ENCODE results near the gene PDXK. TPM values are rescaled to one million over a fixed set of nuclear protein-coding genes. Genes with fewer than 3 reads are reported as not detected.

Gene PDXK
- total RNA-seq, 3 donors from 2014 or later: 113 to 179 (median 161) TPM

- H3K36me3 ChIP-seq (ENCODE audit: low read depth): no peaks in the 10 kb centered on the region
- TF ChIP-seq, protein P1, sequence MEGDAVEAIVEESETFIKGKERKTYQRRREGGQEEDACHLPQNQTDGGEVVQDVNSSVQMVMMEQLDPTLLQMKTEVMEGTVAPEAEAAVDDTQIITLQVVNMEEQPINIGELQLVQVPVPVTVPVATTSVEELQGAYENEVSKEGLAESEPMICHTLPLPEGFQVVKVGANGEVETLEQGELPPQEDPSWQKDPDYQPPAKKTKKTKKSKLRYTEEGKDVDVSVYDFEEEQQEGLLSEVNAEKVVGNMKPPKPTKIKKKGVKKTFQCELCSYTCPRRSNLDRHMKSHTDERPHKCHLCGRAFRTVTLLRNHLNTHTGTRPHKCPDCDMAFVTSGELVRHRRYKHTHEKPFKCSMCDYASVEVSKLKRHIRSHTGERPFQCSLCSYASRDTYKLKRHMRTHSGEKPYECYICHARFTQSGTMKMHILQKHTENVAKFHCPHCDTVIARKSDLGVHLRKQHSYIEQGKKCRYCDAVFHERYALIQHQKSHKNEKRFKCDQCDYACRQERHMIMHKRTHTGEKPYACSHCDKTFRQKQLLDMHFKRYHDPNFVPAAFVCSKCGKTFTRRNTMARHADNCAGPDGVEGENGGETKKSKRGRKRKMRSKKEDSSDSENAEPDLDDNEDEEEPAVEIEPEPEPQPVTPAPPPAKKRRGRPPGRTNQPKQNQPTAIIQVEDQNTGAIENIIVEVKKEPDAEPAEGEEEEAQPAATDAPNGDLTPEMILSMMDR (IDR thresholded peaks at IDR 0.05): no peak
- intact Hi-C loops (cut with DNase I, micrococcal nuclease): no loop called here
- H3K9me3 ChIP-seq: no peaks in the 10 kb centered on the region
- no peak overlapping the region for H3K4me3 ChIP-seq
- peak in 1 of 3 donors; percentile 42 for DNase-seq
- peak; percentile 4 for ATAC-seq
- H3K4me1 ChIP-seq (ENCODE audit: low read depth): peaks cover 15% of the 10 kb centered on the region
Measured at GRCh38 chr21:43778469-43779335, 59.8 kb downstream of the PDXK start.

DNA sequence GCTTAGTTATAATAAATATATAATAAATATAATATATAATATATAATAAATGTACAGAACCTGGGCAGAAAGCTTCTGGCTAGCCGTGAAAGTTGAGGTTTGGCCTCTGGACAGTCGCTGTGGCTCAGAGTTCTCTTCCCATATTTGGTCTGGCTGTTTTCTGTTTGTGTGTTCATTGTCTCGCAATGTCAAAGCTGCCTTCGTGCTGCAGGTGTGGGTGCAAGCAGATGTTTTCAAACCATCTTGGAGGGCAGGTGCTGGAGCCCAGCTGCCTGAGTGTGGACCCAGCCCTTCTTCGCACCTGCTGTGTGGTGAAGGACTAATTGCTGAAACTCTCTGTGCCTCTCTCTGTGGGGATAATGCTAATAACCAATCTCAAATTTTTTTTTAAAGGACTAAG, 60.7 kb downstream of the PDXK start:
- Histone ChIP-seq H3K36me3 (ENCODE audit: low read depth) (no peaks in the 10 kb centered on the region), H3K4me3 (no peak overlapping the region), H3K9me3 (no peaks in the 10 kb centered on the region), H3K4me1 (ENCODE audit: low read depth) (peaks cover 11% of the 10 kb centered on the region)
- TF ChIP-seq, protein P1 (IDR thresholded peaks at IDR 0.05): no peak
- no peak for DNase-seq
- ATAC-seq: no peak
- intact Hi-C loops (cut with DNase I, micrococcal nuclease): no loop called here

DNA sequence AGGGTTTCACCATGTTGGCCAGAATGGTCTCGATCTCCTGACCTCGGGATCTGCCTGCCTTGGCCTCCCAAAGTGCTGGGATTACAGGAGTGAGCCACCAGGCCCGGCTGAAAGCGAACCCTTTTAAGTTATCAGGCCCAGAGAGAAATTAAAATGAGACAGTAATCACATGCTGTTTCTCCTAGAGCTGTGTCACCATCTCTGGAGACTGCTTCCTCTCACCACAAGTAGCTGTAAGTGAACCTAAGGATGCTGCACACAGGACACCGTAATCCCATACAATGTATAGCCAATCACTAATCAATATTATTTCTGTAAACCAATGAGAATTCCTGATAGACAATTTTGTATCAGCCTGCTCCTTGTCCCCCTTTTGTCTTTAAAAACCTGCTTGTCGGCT, 62.9 kb downstream of the PDXK start:
- no peaks in the 10 kb centered on the region for H3K36me3 ChIP-seq (ENCODE audit: low read depth)
- no peak overlapping the region for H3K4me3 ChIP-seq
- TF ChIP-seq, protein P1 (IDR thresholded peaks at IDR 0.05): no peak
- peaks cover 3% of the 10 kb centered on the region for H3K4me1 ChIP-seq (ENCODE audit: low read depth)
- no peak for ATAC-seq
- no peak for DNase-seq
- intact Hi-C loops (cut with DNase I, micrococcal nuclease): no loop called here
- H3K9me3 ChIP-seq: no peaks in the 10 kb centered on the region

DNA sequence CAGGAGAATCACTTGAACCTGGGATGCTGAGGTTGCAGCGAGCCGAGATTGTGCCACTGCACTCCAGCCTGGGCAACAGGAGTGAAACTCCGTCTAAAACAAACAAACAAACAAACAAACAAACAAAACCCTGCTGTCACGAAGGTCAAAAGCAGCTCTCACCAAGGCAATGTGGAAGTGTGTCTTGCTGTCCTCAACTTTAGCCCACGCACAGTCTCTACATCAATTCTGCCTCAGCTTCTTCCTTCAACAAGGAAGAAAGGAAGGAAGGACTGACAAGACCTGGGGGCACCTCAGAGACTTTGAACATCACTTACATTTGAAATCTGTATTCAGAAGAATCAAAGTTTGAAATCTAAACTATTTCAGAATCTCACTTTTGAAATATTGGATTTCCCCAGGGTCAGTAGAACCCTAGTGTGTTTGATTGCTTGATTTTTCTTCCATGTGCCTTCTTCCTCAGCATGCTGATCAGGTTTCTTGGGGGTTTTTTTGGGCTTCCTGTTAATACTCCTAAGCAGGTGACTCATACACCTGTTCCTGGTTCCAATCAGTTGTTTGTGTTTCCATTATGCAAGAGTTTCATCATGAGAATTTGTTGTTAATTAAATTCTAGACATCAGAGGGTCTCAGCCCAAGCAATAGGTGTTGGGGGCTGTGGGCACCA, 63.6 kb downstream of the PDXK start:
- TF ChIP-seq, protein P1 (IDR thresholded peaks at IDR 0.05): no peak
- no peak overlapping the region for H3K4me3 ChIP-seq
- DNase-seq: no peak
- no peaks in the 10 kb centered on the region for H3K9me3 ChIP-seq
- intact Hi-C loops (cut with DNase I, micrococcal nuclease): no loop called here
- peaks cover 3% of the 10 kb centered on the region for H3K4me1 ChIP-seq (ENCODE audit: low read depth)
- ATAC-seq: no peak
- no peaks in the 10 kb centered on the region for H3K36me3 ChIP-seq (ENCODE audit: low read depth)

DNA sequence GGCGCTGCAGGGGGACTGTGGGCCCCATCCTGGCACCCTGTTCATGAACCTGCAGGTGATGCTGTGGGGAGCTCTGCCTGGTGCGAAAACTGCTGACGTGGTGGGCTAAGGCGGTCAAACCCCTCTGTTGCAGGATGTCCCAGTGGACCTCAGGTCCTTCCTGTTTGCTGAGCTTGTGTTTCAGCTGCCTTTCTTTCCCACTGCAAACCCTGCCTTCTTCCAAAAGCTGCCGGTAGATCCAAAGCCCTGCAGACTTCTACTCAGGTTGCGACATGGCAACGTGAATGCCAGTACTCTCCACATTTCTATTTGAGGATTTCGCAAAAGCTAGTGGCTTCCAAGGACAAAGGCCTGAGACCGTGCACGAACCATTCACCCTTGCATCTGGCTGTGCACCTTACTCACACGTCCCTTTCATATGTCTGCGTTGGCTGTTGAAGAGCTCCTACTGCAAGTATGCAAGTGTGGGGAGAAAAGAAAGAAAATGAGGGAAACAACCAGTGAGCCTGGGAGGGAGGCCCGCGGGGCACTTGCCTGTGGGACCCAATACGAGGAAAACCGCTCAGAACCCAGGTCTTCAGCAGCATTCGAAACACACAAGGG, 64.3 kb downstream of the PDXK start:
- Histone ChIP-seq H3K36me3 (ENCODE audit: low read depth) (no peaks in the 10 kb centered on the region), H3K9me3 (no peaks in the 10 kb centered on the region), H3K4me3 (no peak overlapping the region), H3K4me1 (ENCODE audit: low read depth) (peaks cover 3% of the 10 kb centered on the region)
- DNase-seq (no peak), ATAC-seq (no peak)
- TF ChIP-seq, protein P1 (IDR thresholded peaks at IDR 0.05): no peak
- intact Hi-C loops (cut with DNase I, micrococcal nuclease): no loop called here
